Measurements from ENCODE around the gene GRWD1. TPM values are rescaled to one million over a fixed set of nuclear protein-coding genes. Genes with fewer than 3 reads are reported as not detected.

GRWD1 gene
- total and polyA plus RNA-seq, 2 of the 13 experiments (the other 11 are each of a cell fraction or from before 2014, with no cell fraction given) = 10.8 to 46.6 TPM

GRCh38 chr19:48419158-48419920 lies 26.4 kb upstream of the GRWD1 start (continued):
- TF ChIP-seq GRHL1 (CRISPR knock-in tag; conservative IDR thresholded peaks at IDR 0.05) (no peak), POLR2AphosphoS2 (IDR thresholded peaks at IDR 0.05; ENCODE audit: low read depth, low read length) (no peak), MBNL3 (CRISPR knock-in tag; conservative IDR thresholded peaks at IDR 0.05) (no peak), PHF21A (CRISPR knock-in tag; IDR thresholded peaks at IDR 0.05) (no peak), TGIF2 (CRISPR knock-in tag; IDR thresholded peaks at IDR 0.05) (no peak), ZBTB43 (CRISPR knock-in tag; conservative IDR thresholded peaks at IDR 0.05) (no peak), PAX8 (CRISPR knock-in tag; IDR thresholded peaks at IDR 0.05; ENCODE audit: borderline replicate concordance) (no peak), ZNF703 (CRISPR knock-in tag; IDR thresholded peaks at IDR 0.05; ENCODE audit: borderline replicate concordance) (no peak), E2F2 (CRISPR knock-in tag; IDR thresholded peaks at IDR 0.05; ENCODE audit: borderline replicate concordance) (no peak), RAD21 (CRISPR knock-in tag; IDR thresholded peaks at IDR 0.05) (no peak), CREM (IDR thresholded peaks at IDR 0.05) (peak; percentile 91), CREM (CRISPR knock-in tag; IDR thresholded peaks at IDR 0.05) (no peak), ZMYM2 (CRISPR knock-in tag; IDR thresholded peaks at IDR 0.05) (no peak), ZFP37 (CRISPR knock-in tag; IDR thresholded peaks at IDR 0.05; ENCODE audit: borderline replicate concordance) (no peak), TERF1 (CRISPR knock-in tag; IDR thresholded peaks at IDR 0.05) (no peak), ZNF296 (CRISPR knock-in tag; conservative IDR thresholded peaks at IDR 0.05) (no peak)

Data from HepG2 (cell line).